Gastrocnemius medialis (tissue), 4 donors: ENCODE data around the gene ADD1.

Experiments
- POLR2A ChIP-seq, 2 donors: fragments of 450-650 bp; IDR thresholded peaks; one replicate each; pipeline ENCODE4 v1.6.1; 2017; ENCODE audit warnings: antibody characterized with exemption in 2 of 2, mild to moderate bottlenecking in 2 of 2, moderate library complexity in 2 of 2
- TF ChIP-seq, protein P1 (sequence below), 5 experiments: fragments of 450-650 bp in 3 of 5; fragments of 200-600 bp in 2 of 5; sonication (generic) in 2 of 5; IDR thresholded peaks in 4 of 5; conservative IDR thresholded peaks in 1 of 5; 1 replicate in 4 of 5; 2 replicates in 1 of 5; pipeline ENCODE4 v1.5.1; 2016 to 2019; ENCODE audit warnings: antibody characterized with exemption in 5 of 5, mild to moderate bottlenecking in 3 of 5, moderate library complexity in 3 of 5

DNA sequence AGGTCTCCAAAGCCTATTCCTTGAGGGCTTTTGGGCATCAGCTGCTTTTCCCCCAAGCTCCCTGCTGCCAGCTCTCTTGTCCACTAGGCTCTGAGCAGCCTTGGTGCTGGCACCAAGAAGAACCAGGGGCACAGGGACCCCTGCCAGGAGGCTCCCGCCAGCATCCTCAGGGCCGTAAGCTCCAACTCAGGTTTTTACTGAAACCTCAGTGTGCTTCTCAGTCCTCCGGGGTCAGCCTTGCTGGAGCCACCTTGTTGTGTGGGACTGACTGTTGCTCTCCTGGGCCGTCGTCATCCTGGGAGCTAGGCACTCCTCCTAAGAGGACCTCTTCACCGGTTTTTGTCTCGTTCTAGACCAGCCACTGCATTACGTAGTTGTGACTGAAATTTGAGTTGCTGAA, 80.6 kb downstream of the ADD1 start:
- TF ChIP-seq, protein P1, sequence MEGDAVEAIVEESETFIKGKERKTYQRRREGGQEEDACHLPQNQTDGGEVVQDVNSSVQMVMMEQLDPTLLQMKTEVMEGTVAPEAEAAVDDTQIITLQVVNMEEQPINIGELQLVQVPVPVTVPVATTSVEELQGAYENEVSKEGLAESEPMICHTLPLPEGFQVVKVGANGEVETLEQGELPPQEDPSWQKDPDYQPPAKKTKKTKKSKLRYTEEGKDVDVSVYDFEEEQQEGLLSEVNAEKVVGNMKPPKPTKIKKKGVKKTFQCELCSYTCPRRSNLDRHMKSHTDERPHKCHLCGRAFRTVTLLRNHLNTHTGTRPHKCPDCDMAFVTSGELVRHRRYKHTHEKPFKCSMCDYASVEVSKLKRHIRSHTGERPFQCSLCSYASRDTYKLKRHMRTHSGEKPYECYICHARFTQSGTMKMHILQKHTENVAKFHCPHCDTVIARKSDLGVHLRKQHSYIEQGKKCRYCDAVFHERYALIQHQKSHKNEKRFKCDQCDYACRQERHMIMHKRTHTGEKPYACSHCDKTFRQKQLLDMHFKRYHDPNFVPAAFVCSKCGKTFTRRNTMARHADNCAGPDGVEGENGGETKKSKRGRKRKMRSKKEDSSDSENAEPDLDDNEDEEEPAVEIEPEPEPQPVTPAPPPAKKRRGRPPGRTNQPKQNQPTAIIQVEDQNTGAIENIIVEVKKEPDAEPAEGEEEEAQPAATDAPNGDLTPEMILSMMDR (IDR thresholded peaks at IDR 0.05 in 4 of 5, conservative IDR thresholded peaks at IDR 0.05 in 1 of 5): no peak
- TF ChIP-seq POLR2A (IDR thresholded peaks at IDR 0.05): no peak
